ENCODE results near the gene CTCF.
A peak's percentile ranks its signal among the peaks of the same experiment; 100 is the strongest.

The CTCF gene

DNA sequence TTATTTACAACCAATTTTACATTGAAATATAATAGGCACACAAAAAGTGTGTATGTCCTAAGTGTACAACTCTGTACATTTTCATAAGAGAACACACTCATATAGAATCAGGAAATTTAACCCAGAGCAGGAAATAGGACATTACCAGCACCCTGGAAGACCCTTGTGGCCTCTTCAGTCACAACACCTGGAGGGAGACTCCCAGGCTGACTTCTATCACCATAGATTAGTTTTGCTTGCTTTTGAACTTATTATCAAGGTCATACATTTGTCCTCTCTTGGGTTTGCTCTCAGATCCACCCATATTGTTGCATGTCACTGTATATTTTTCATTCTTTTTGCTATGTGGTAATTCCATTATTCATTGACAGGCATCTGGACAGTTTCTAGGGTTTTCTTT is 27.9 kb upstream of the CTCF start:
- Histone ChIP-seq H2BK5ac (ENCODE audit: low read depth, low read length, poor library complexity, severe bottlenecking) (no peak overlapping the region), H3K4me1 (ENCODE audit: control insufficient read depth, insufficient read depth, low read depth, low read length) (peaks cover 54% of the 10 kb centered on the region), H3K23ac (ENCODE audit: low read length in 2 of 2) (no peak overlapping the region), H3K4ac (ENCODE audit: low read depth in 1 of 2, low read length in 2 of 2) (no peak overlapping the region), H3K9ac (ENCODE audit: low read length) (no peak overlapping the region), H3K27ac (ENCODE audit: low read length, poor library complexity, severe bottlenecking) (no peak overlapping the region), H2BK12ac (ENCODE audit: low read length in 2 of 2) (no peak overlapping the region), H2BK15ac (ENCODE audit: low read depth, poor library complexity, severe bottlenecking) (no peak overlapping the region), H3K4me3 (ENCODE audit: insufficient read depth in 1 of 2, low read depth in 1 of 2, low read length in 2 of 2) (no peak overlapping the region), H3K18ac (ENCODE audit: low read depth in 1 of 2, low read length in 2 of 2) (no peak overlapping the region), H2BK120ac (ENCODE audit: low read depth, low read length) (no peak overlapping the region), H4K91ac (ENCODE audit: low read length) (no peak overlapping the region), H2AK5ac (ENCODE audit: low read length, severe bottlenecking) (no peak overlapping the region), H4K8ac (ENCODE audit: low read length) (no peak overlapping the region), H3K9me3 (ENCODE audit: control insufficient read depth, low read length) (no peaks in the 10 kb centered on the region), H3K27me3 (ENCODE audit: control insufficient read depth in 1 of 2, insufficient read depth in 1 of 2, low read length in 2 of 2) (no peaks in the 10 kb centered on the region), H3K79me1 (replicated peaks; ENCODE audit: low read length, poor library complexity, severe bottlenecking) (peaks cover 29% of the 10 kb centered on the region), H3K36me3 (ENCODE audit: control insufficient read depth in 1 of 2, insufficient read depth in 2 of 2, low read depth in 1 of 2, low read length in 2 of 2) (peaks cover 9 to 23% of the 10 kb centered on the region in 2 experiments), H2AFZ (ENCODE audit: low read depth, low read length) (no peak overlapping the region), H3K14ac (ENCODE audit: low read length in 2 of 2) (no peak overlapping the region), H3K4me2 (ENCODE audit: low read length, poor library complexity, severe bottlenecking) (no peak overlapping the region)
- DNase-seq, result no peak

DNA sequence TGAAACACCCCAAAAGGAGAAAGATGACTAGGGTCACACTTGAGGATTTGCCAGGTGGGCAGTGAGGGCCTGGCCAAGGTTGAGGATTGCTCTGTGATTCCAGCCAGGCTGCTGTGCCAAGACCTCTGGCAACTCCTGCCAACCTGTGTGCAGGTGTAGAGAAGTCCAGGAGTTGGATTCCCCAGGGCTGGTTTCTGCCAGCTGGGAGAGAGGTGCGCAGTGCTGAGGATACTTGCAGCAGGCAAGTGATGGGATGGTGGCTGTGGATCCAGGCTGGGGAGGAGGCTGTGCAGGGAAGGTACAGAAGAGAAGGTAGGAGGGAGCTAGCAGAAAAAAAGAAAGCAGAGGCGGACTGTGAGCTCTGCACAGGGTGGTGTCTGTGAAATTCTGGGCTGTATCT is 27.1 kb upstream of the CTCF start:
- Histone ChIP-seq H2BK5ac (ENCODE audit: low read depth, low read length, poor library complexity, severe bottlenecking) (no peak overlapping the region), H4K8ac (ENCODE audit: low read length) (no peak overlapping the region), H3K4ac (ENCODE audit: low read depth in 1 of 2, low read length in 2 of 2) (no peak overlapping the region), H3K36me3 (ENCODE audit: control insufficient read depth in 1 of 2, insufficient read depth in 2 of 2, low read depth in 1 of 2, low read length in 2 of 2) (peaks cover 16 to 31% of the 10 kb centered on the region in 2 experiments), H3K9me3 (ENCODE audit: control insufficient read depth, low read length) (no peaks in the 10 kb centered on the region), H2AFZ (ENCODE audit: low read depth, low read length) (no peak overlapping the region), H3K79me1 (replicated peaks; ENCODE audit: low read length, poor library complexity, severe bottlenecking) (peaks cover 30% of the 10 kb centered on the region), H3K18ac (ENCODE audit: low read depth in 1 of 2, low read length in 2 of 2) (no peak overlapping the region), H3K27me3 (ENCODE audit: control insufficient read depth in 1 of 2, insufficient read depth in 1 of 2, low read length in 2 of 2) (no peaks in the 10 kb centered on the region), H2BK15ac (ENCODE audit: low read depth, poor library complexity, severe bottlenecking) (no peak overlapping the region), H3K27ac (ENCODE audit: low read length, poor library complexity, severe bottlenecking) (no peak overlapping the region), H3K23ac (ENCODE audit: low read length in 2 of 2) (no peak overlapping the region), H2BK12ac (ENCODE audit: low read length in 2 of 2) (no peak overlapping the region), H4K91ac (ENCODE audit: low read length) (no peak overlapping the region), H2BK120ac (ENCODE audit: low read depth, low read length) (no peak overlapping the region), H3K4me1 (ENCODE audit: control insufficient read depth, insufficient read depth, low read depth, low read length) (peaks cover 55% of the 10 kb centered on the region), H3K14ac (ENCODE audit: low read length in 2 of 2) (no peak overlapping the region), H3K4me3 (ENCODE audit: insufficient read depth in 1 of 2, low read depth in 1 of 2, low read length in 2 of 2) (no peak overlapping the region), H3K9ac (ENCODE audit: low read length) (no peak overlapping the region), H3K4me2 (ENCODE audit: low read length, poor library complexity, severe bottlenecking) (no peak overlapping the region), H2AK5ac (ENCODE audit: low read length, severe bottlenecking) (no peak overlapping the region)
- 98% methylated on average over 2 of the region's 2 CpGs for WGBS
- no peak for DNase-seq

DNA sequence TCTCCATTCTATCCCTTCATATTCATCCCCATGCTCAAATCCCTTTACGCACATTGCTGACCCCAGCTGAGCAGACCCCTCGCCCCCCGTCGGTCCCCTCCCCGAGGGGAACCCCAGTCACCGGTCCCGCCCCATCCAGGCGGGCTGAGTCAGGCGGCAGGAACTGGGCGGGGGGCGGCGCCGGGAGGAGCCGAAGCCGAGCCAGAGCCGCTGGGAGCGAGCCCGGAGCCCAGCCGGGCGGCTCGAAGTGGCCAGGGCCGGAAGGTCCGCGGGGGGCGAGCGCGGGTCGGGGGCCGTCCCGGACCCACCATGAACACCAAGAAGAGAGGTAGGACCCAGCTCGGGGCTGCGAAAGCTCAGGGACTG is 25.1 kb upstream of the CTCF start:
- Histone ChIP-seq H3K4ac (ENCODE audit: low read depth in 1 of 2, low read length in 2 of 2) (peak overlapping the region; percentile 83 to 85), H2AK5ac (ENCODE audit: low read length, severe bottlenecking) (no peak overlapping the region), H3K4me1 (ENCODE audit: control insufficient read depth, insufficient read depth, low read depth, low read length) (peaks cover 48% of the 10 kb centered on the region), H2BK5ac (ENCODE audit: low read depth, low read length, poor library complexity, severe bottlenecking) (no peak overlapping the region), H2AFZ (ENCODE audit: low read depth, low read length) (no peak overlapping the region), H3K36me3 (ENCODE audit: control insufficient read depth in 1 of 2, insufficient read depth in 2 of 2, low read depth in 1 of 2, low read length in 2 of 2) (peaks cover 37 to 49% of the 10 kb centered on the region in 2 experiments), H3K4me2 (ENCODE audit: low read length, poor library complexity, severe bottlenecking) (peak overlapping the region; percentile 96), H3K9ac (ENCODE audit: low read length) (peak overlapping the region; percentile 91), H3K18ac (ENCODE audit: low read depth in 1 of 2, low read length in 2 of 2) (peak overlapping the region; percentile 67 to 93), H4K91ac (ENCODE audit: low read length) (peak overlapping the region; percentile 82), H3K27ac (ENCODE audit: low read length, poor library complexity, severe bottlenecking) (no peak overlapping the region), H2BK120ac (ENCODE audit: low read depth, low read length) (peak overlapping the region; percentile 69), H3K9me3 (ENCODE audit: control insufficient read depth, low read length) (no peaks in the 10 kb centered on the region), H3K4me3 (ENCODE audit: insufficient read depth in 1 of 2, low read depth in 1 of 2, low read length in 2 of 2) (peak overlapping the region; percentile 64 to 81), H3K14ac (ENCODE audit: low read length in 2 of 2) (peak overlapping the region in 1 of 2 experiments; percentile 81), H2BK15ac (ENCODE audit: low read depth, poor library complexity, severe bottlenecking) (peak overlapping the region; percentile 33), H3K27me3 (ENCODE audit: control insufficient read depth in 1 of 2, insufficient read depth in 1 of 2, low read length in 2 of 2) (no peaks in the 10 kb centered on the region), H3K23ac (ENCODE audit: low read length in 2 of 2) (peak overlapping the region in 1 of 2 experiments; percentile 43), H2BK12ac (ENCODE audit: low read length in 2 of 2) (peak overlapping the region; percentile 10 to 40), H4K8ac (ENCODE audit: low read length) (peak overlapping the region; percentile 39), H3K79me1 (replicated peaks; ENCODE audit: low read length, poor library complexity, severe bottlenecking) (peaks cover 38% of the 10 kb centered on the region)
- under 1% methylated on average over 32 of the region's 32 CpGs for WGBS
- DNase-seq, result peak; percentile 79

DNA sequence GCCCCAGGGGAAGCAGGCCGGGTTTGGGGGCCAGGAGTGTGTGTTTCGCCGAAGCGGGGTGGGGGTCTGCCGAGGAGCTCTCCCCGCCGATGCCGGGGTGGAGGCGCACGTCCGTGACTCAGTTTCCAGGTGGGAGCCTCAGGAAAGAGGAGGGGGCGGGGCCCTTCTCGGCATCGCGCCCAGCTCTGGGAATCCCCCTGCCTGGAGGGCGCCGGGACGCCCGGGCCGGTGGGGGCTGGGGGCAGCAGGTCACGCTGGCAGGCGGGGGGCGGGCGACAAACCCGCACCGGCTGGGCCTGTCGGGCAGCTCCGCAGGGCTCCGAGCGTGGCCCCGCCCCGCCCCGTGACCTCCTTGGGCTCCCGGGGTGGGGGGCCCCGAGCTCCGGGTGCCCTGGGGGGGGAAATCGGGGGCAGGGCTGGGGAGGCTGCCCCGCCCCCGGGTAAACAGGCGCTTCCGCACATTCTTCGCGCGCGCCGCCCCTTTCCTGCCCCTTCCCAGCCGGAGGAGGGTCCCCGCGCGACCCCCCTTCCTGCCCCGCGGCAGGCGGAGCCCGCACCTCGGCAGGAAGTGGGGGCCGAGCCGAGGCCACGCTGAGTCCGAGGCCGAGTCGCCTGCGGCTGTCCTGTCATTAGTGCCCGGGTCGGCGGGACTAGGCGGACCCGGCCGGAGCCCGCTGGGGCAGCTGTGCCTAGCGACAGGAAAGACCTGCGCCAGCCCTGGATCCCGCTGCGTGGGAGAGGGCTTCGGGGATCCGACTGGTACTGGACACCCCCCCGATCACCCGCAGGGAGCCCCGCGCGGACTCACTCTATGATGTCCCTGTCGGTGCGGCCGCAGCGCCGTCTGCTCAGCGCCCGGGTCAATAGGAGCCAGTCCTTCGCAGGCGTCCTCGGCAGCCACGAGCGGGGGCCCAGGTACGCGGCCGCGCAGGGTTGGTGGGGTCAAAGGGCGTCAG is 24.4 kb upstream of the CTCF start:
- DNase-seq, result peak; percentile 50
- Histone ChIP-seq H3K18ac (ENCODE audit: low read depth in 1 of 2, low read length in 2 of 2) (peak overlapping the region; percentile 68 to 93), H3K36me3 (ENCODE audit: control insufficient read depth in 1 of 2, insufficient read depth in 2 of 2, low read depth in 1 of 2, low read length in 2 of 2) (peaks cover 39 to 53% of the 10 kb centered on the region in 2 experiments), H3K23ac (ENCODE audit: low read length in 2 of 2) (peak overlapping the region in 1 of 2 experiments; percentile 79), H4K8ac (ENCODE audit: low read length) (peak overlapping the region; percentile 39), H2AK5ac (ENCODE audit: low read length, severe bottlenecking) (no peak overlapping the region), H2BK15ac (ENCODE audit: low read depth, poor library complexity, severe bottlenecking) (peak overlapping the region; percentile 80), H2BK120ac (ENCODE audit: low read depth, low read length) (peak overlapping the region; percentile 69), H3K9ac (ENCODE audit: low read length) (peak overlapping the region; percentile 91), H3K4ac (ENCODE audit: low read depth in 1 of 2, low read length in 2 of 2) (peak overlapping the region; percentile 83 to 85), H4K91ac (ENCODE audit: low read length) (peak overlapping the region; percentile 82), H3K4me3 (ENCODE audit: insufficient read depth in 1 of 2, low read depth in 1 of 2, low read length in 2 of 2) (peak overlapping the region; percentile 64 to 81), H3K14ac (ENCODE audit: low read length in 2 of 2) (peak overlapping the region in 1 of 2 experiments; percentile 81), H3K79me1 (replicated peaks; ENCODE audit: low read length, poor library complexity, severe bottlenecking) (peaks cover 38% of the 10 kb centered on the region), H3K9me3 (ENCODE audit: control insufficient read depth, low read length) (no peaks in the 10 kb centered on the region), H3K4me1 (ENCODE audit: control insufficient read depth, insufficient read depth, low read depth, low read length) (peaks cover 47% of the 10 kb centered on the region), H3K27ac (ENCODE audit: low read length, poor library complexity, severe bottlenecking) (no peak overlapping the region), H2AFZ (ENCODE audit: low read depth, low read length) (no peak overlapping the region), H2BK5ac (ENCODE audit: low read depth, low read length, poor library complexity, severe bottlenecking) (no peak overlapping the region), H2BK12ac (ENCODE audit: low read length in 2 of 2) (peak overlapping the region; percentile 40 to 49), H3K4me2 (ENCODE audit: low read length, poor library complexity, severe bottlenecking) (peak overlapping the region; percentile 96), H3K27me3 (ENCODE audit: control insufficient read depth in 1 of 2, insufficient read depth in 1 of 2, low read length in 2 of 2) (no peaks in the 10 kb centered on the region)
- under 1% methylated on average over 76 of the region's 97 CpGs for WGBS

All from mesenchymal stem cell (in vitro differentiated cells and primary cell).